Mucosa of gallbladder (tissue), 1 donor: ENCODE data around the gene LHFPL6. TPM values are rescaled to one million over a fixed set of nuclear protein-coding genes. Genes with fewer than 3 reads are reported as not detected.
A peak's percentile ranks its signal among the peaks of the same experiment; 100 is the strongest.

Experiments
- DNase-seq: peaks from one replicate; pipeline ENCODE4 v3.0.0-alpha.2; 2020; ENCODE audit warnings: low spot score
- total RNA-seq: library from RNA; stranded (reverse); gene quantifications from one replicate; pipeline ENCODE4 v1.2.1, GENCODE V29; 2021
- donor health status: DM: no; HTN: no; CAD: no.

The LHFPL6 gene
- total RNA-seq, 1 donor from 2014 or later: 30.2 TPM

- no peak for DNase-seq
These were observed 134.7 kb downstream of the LHFPL6 start for GRCh38 chr13:39468306-39468705.

DNA sequence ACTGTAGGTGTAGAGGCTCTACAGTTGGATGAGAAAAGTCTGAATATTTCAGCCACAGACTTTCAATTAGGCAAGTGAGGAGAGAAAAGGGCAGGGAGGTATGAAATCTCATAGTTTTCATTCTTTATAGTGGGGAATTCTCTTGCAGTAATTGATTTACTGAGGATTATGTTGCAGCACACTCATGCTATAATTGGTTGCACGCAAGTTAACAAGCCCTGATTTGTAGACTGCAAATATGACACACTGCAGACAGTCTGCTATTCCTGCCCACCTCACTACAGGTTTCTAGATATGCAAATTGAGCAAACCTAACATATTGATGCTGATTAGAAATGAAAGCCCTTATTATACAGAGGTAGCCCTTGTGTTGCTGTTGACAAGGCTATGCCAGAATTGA is 139.4 kb downstream of the LHFPL6 start:
- DNase-seq: no peak

GRCh38 chr13:39462906-39463305 is 140.1 kb downstream of the LHFPL6 start:
- no peak for DNase-seq

GRCh38 chr13:39462428-39462827 is 140.6 kb downstream of the LHFPL6 start:
- DNase-seq: no peak

DNA sequence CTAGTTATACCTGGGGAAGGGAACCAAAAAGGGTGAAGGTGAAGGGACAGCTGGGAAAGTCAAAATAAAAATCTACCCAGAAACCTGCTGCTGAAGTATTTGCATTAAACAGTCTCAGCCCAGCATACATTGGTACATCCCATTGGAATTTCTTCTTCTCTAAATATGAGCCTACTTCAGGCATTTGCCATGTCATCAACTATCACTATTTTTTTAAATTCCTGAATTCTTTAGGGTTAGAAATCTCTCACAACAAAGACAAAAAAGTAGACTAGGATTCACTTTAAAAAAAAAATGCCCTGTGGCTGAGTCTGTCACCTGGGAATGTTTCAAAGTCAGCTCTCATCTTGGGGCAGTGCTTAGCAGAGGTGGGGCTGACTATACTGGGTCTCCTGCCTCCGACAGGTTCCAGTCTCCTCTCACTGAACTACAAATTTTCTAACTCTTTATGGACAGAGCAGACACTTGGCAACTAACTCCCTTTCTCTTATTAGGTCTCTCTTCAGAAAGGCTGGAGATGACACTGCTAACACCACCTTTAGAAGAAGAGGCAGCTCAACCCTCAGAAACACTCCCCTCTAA is 141.2 kb downstream of the LHFPL6 start:
- no peak for DNase-seq

DNA sequence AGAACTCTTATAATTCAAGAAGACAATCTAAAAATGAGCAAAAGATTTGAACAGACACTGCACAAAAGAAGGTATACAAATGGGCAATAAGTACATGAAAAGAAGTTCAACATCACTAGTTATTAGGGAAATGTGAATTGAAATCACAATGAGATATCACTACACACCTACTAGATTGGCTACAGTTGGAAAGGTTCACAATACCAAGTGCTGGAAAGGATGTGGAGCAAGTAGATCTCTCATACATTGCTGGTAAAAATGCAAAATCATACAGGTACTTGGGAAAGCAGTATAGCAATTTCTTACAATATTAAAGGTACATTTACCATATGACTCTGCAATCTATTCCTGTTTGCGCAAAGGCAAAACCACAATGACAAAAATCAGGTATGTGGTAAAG is 145.7 kb downstream of the LHFPL6 start:
- DNase-seq: no peak

GRCh38 chr13:39455521-39456175 is 147.3 kb downstream of the LHFPL6 start:
- no peak for DNase-seq

DNA sequence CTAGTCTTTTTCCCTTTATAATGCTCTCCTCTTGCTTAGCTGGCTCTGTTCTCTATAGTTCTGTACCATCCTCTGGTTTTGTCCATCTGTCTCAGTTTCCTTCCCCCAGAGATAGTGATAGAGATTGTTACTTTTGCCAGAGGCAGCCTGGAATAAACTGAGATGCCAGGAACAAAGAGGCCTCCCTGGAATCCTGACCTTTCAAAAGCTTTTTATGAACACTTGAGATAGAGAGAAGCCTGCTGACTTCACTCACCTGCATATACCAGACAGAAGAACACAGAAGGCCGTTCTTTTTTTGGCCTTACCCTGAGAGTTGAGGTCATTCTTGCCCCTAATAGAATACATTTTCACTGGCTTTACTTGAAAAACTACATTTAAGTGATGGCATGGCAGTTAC is 150.2 kb downstream of the LHFPL6 start:
- no peak for DNase-seq

DNA sequence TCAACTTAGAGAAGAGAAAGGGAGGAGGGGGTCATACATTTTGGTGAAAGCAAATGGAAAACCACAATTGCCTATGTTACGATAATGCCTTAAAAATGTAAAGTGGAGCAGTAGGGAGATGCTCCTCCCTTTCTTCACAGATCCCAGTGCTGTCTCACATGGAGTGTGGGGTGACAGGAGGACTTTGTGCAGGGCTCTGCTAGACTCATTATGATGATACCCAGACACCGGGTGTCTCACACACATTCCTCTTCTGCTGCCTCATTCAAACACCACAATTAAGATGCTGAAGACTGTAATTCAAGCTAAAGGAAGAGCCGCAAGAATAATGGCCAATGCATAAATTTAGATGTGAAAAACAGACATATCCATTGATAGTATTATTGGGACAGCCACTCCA is 150.6 kb downstream of the LHFPL6 start:
- no peak for DNase-seq

DNA sequence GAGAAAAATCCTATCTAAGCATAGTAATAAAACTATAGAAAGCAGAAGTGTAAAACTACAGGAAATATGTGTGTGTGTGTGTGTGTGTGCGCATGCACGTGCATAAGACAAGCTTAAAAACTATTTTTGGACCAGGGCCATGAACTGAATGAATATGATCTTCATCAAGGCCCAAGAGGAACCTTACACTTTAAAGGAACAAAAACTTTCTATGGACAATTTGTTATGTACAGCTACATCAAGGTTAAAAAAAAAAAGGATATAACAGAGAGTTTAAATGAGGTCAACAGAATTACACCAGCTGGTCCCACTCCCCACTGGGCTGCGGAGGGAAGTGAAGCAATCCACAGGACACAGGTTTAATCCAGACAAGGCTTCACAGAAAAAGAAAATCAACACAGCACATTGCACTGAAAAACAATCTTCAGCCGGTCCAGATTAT is 151.1 kb downstream of the LHFPL6 start:
- no peak for DNase-seq

- DNase-seq: peak; percentile 30
These were observed 151.7 kb downstream of the LHFPL6 start for GRCh38 chr13:39451301-39451700.

- DNase-seq: no peak
These were observed 152.8 kb downstream of the LHFPL6 start for GRCh38 chr13:39450176-39450575.

- no peak for DNase-seq
These were observed 154.2 kb downstream of the LHFPL6 start for GRCh38 chr13:39448834-39449233.

GRCh38 chr13:39446865-39447264 is 156.1 kb downstream of the LHFPL6 start:
- no peak for DNase-seq

DNA sequence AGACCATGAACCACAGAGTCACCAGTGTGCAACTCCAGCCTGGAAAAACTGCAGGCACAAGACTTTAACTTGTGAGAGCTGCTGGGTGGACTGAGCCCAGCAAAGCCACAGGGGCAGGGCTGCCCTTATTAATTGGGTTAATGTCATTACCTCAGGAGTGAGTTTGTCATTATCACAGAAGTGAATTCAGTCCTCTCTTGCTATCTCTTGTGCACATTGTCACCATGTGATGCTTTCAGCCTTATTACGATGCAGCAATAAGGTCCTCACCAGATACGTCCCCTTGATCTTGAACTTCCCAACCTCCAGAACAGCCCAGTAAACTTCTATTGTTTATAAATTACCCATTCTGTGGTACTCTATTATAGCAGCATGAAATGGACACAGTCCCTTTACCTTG is 158.1 kb downstream of the LHFPL6 start:
- DNase-seq: no peak

DNA sequence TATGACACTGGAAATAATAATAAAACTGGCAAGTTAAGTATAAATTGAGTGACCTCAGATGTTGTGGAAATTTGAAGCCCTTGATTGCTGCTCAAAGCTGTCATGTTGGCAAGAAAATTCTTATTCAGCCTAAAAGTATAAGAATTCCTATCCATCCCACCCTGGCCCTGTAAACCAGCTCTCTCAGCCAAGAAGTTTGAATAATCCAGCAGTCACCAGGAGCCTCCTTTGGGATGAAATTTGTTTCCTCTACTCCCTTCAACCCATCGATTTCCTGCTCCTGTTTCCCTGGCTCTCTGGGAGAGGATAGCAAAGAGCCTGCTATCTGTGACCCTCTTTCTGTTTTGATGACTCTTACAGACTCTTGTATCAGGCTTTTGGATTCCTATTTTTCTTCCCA is 169.3 kb downstream of the LHFPL6 start:
- DNase-seq: no peak

DNA sequence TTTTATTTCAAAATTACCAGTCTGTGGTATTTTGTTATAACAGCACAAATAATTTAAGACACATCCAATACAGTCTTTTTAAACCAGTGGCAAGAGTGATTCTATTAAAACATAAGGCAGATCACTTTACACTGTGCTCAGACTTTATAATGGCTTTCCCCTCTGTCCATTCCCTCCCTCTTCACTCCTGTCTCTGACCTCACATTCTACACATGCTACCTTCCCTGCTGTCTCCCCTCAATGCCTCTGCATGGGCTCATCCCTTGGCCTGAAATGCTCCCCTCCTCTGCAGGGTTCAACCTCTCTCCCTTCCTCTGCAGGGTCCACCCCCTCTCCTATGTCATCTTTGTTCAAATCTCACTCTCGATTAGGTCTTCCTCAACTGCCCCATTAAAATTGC is 170.8 kb downstream of the LHFPL6 start:
- DNase-seq: no peak

- no peak for DNase-seq
These were observed 180.0 kb downstream of the LHFPL6 start for GRCh38 chr13:39422845-39423565.

DNA sequence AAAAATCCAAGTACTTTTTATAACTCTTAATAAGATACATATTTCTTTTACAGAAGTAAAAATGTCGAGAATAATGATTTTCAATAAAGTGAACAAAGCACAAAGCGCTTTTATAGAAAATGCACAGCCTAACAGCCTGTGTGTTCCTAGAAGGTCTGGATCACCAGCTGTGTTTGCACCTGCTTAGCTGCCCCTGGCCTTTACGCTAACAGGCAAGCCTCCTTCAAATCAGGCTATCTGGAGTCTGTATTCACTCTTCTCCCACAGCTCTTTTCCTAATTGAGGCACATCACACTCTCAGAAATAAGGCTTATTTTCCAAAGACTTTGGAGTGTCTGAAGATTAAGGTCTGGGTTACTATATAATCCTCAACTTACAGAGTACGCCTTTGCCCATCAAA is 183.1 kb downstream of the LHFPL6 start:
- DNase-seq: no peak

DNA sequence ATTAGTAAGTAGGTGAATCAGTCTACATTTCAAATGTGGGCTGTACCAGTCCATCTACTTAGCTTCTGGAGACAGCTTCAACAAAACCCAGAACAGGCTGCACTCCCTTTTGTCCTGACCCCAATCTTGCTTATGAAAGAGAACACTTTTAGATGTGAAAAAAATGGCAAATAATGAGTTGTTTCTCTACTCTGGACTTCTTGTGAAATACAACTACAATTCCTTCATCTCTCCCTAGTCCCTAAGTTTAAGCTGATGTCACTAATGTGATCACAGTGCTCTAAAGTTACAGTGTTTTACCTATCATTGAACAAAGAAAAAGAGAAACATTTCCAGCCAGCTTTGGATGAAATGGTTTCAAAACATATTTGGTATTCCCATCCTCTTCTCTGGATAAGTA is 183.9 kb downstream of the LHFPL6 start:
- no peak for DNase-seq

- DNase-seq: no peak
These were observed 184.6 kb downstream of the LHFPL6 start for GRCh38 chr13:39418424-39418823.

GRCh38 chr13:39417643-39418042 is 185.3 kb downstream of the LHFPL6 start:
- no peak for DNase-seq

- DNase-seq: no peak
These were observed 185.9 kb downstream of the LHFPL6 start for GRCh38 chr13:39417131-39417530.
